Astrocyte (in vitro differentiated cells and primary cell): ENCODE measurements around the gene TRAFD1. TPM values are rescaled to one million over a fixed set of nuclear protein-coding genes. Genes with fewer than 3 reads are reported as not detected.

ENCODE experiments used
- DNase-seq: peaks from one replicate; pipeline ENCODE4 v3.0.0-alpha.2; 2010; ENCODE audit warnings: low read depth
- FAIRE-seq: peaks from 2 replicates; lab custom pipeline; 2011; peaks lifted over from hg19 to GRCh38; lab: Jason Lieb, UNC
- H2AFZ ChIP-seq: 2 replicates; pipeline ENCODE4 v1.6.0; 2012; ENCODE audit warnings: low read depth, low read length, inconsistent platforms
- H3K27ac ChIP-seq: 2 replicates; pipeline ENCODE4 v1.5.1; 2011; ENCODE audit warnings: low read depth, low read length, inconsistent platforms
- H3K27me3 ChIP-seq: 2 replicates; pipeline ENCODE4 v1.6.0; 2011; ENCODE audit warnings: low read length, inconsistent platforms; ENCODE audit not compliant: insufficient read depth
- H3K36me3 ChIP-seq: 2 replicates; pipeline ENCODE4 v1.5.1; 2011; ENCODE audit warnings: low read length, inconsistent platforms; ENCODE audit not compliant: insufficient read depth
- H3K4me1 ChIP-seq: 2 replicates; pipeline ENCODE4 v1.5.1; 2011; ENCODE audit warnings: low read length, inconsistent platforms; ENCODE audit not compliant: insufficient read depth
- H3K4me2 ChIP-seq: 2 replicates; pipeline ENCODE4 v1.6.0; 2012; ENCODE audit warnings: low read length, inconsistent platforms
- H3K4me3 ChIP-seq: 2 replicates; pipeline ENCODE4 v1.5.1; 2011; ENCODE audit warnings: low read depth, mild to moderate bottlenecking, low read length, inconsistent platforms; ENCODE audit not compliant: insufficient read depth
- H3K79me2 ChIP-seq: 2 replicates; pipeline ENCODE4 v1.6.0; 2012; ENCODE audit warnings: mild to moderate bottlenecking, low read length, inconsistent platforms; ENCODE audit not compliant: insufficient read depth
- H3K9ac ChIP-seq: 2 replicates; pipeline ENCODE4 v1.6.0; 2012; ENCODE audit warnings: mild to moderate bottlenecking, low read length, inconsistent platforms
- H3K9me3 ChIP-seq: 2 replicates; pipeline ENCODE4 v1.5.1; 2012; ENCODE audit warnings: low read depth, mild to moderate bottlenecking, low read length, inconsistent platforms; ENCODE audit not compliant: insufficient read depth
- H4K20me1 ChIP-seq: 2 replicates; pipeline ENCODE4 v1.6.0; 2012; ENCODE audit warnings: low read length, inconsistent platforms; ENCODE audit not compliant: insufficient read depth
- H3K27ac Mint-ChIP-seq: one replicate; pipeline ENCODE4 v1.8.0; 2021; ENCODE audit warnings: mild to moderate bottlenecking, mixed read lengths; ENCODE audit not compliant: unreplicated experiment
- H3K27me3 Mint-ChIP-seq: one replicate; pipeline ENCODE4 v1.8.0; 2021; ENCODE audit warnings: low read depth, mixed read lengths; ENCODE audit not compliant: unreplicated experiment
- H3K36me3 Mint-ChIP-seq: one replicate; pipeline ENCODE4 v1.8.0; 2021; ENCODE audit warnings: low read depth, mixed read lengths; ENCODE audit not compliant: unreplicated experiment
- H3K4me1 Mint-ChIP-seq: one replicate; pipeline ENCODE4 v1.8.0; 2021; ENCODE audit warnings: low read depth, mixed read lengths; ENCODE audit not compliant: unreplicated experiment
- H3K4me3 Mint-ChIP-seq: one replicate; pipeline ENCODE4 v1.8.0; 2021; ENCODE audit warnings: mild to moderate bottlenecking, moderate library complexity, mixed read lengths; ENCODE audit not compliant: unreplicated experiment
- H3K9me3 Mint-ChIP-seq: one replicate; pipeline ENCODE4 v1.8.0; 2021; ENCODE audit warnings: mild to moderate bottlenecking, mixed read lengths; ENCODE audit not compliant: unreplicated experiment
- EZH2 ChIP-seq: IDR thresholded peaks from 2 replicates; pipeline ENCODE4 v1.6.1; 2012; ENCODE audit warnings: mild to moderate bottlenecking, low read length, inconsistent platforms; ENCODE audit not compliant: insufficient read depth
- total RNA-seq: library from RNA; stranded (reverse); gene quantifications from 2 replicates; pipeline ENCODE4 v1.2.1, GENCODE V29; 2021
- TF ChIP-seq, protein P1 (sequence below): IDR thresholded peaks from 2 replicates; pipeline ENCODE4 v1.5.1; 2011; ENCODE audit warnings: low read depth, mild to moderate bottlenecking, inconsistent platforms, low read length, moderate library complexity; ENCODE audit not compliant: insufficient read depth

TRAFD1 gene
- total RNA-seq, 1 donor from 2014 or later, result 35.6 TPM

DNA sequence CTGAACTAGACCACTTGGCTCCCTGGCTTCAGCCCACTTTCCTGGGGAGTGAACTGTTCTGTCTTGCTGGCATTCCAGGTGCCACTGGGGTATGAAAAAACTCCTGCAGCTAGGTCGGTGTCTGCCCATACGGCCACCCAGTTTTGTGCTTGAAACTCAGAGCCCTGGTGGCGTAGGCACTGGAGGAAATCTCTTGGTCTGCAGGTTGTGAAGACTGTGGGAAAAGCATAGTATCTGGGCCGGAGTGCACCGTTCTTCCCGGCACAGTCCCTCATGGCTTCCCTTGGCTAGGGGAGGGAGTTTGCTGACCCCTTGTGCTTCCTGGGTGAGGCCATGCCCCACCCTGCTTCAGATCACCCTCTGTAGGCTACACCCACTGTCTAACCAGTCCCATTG is 33.8 kb downstream of the TRAFD1 start:
- no peak overlapping the region for H3K27ac Mint-ChIP-seq
- peaks cover 9% of the 10 kb centered on the region for H3K36me3 ChIP-seq
- H3K4me1 ChIP-seq, result no peaks in the 10 kb centered on the region
- H3K79me2 ChIP-seq, result no peaks in the 10 kb centered on the region
- H3K9ac ChIP-seq, result no peak overlapping the region
- no peaks in the 10 kb centered on the region for H3K9me3 ChIP-seq
- H3K9me3 Mint-ChIP-seq, result peaks cover 16% of the 10 kb centered on the region
- no peak for TF ChIP-seq EZH2
- TF ChIP-seq, protein P1, sequence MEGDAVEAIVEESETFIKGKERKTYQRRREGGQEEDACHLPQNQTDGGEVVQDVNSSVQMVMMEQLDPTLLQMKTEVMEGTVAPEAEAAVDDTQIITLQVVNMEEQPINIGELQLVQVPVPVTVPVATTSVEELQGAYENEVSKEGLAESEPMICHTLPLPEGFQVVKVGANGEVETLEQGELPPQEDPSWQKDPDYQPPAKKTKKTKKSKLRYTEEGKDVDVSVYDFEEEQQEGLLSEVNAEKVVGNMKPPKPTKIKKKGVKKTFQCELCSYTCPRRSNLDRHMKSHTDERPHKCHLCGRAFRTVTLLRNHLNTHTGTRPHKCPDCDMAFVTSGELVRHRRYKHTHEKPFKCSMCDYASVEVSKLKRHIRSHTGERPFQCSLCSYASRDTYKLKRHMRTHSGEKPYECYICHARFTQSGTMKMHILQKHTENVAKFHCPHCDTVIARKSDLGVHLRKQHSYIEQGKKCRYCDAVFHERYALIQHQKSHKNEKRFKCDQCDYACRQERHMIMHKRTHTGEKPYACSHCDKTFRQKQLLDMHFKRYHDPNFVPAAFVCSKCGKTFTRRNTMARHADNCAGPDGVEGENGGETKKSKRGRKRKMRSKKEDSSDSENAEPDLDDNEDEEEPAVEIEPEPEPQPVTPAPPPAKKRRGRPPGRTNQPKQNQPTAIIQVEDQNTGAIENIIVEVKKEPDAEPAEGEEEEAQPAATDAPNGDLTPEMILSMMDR, result no peak
- no peak for FAIRE-seq
- no peak overlapping the region for H3K4me3 ChIP-seq
- H2AFZ ChIP-seq, result no peak overlapping the region
- H3K4me3 Mint-ChIP-seq, result no peak overlapping the region
- H3K4me1 Mint-ChIP-seq, result no peaks in the 10 kb centered on the region
- H3K4me2 ChIP-seq, result no peak overlapping the region
- H3K36me3 Mint-ChIP-seq, result peaks cover 66% of the 10 kb centered on the region
- H3K27me3 ChIP-seq, result no peaks in the 10 kb centered on the region
- no peaks in the 10 kb centered on the region for H4K20me1 ChIP-seq
- H3K27me3 Mint-ChIP-seq, result no peaks in the 10 kb centered on the region
- DNase-seq, result no peak
- H3K27ac ChIP-seq, result no peak overlapping the region

DNA sequence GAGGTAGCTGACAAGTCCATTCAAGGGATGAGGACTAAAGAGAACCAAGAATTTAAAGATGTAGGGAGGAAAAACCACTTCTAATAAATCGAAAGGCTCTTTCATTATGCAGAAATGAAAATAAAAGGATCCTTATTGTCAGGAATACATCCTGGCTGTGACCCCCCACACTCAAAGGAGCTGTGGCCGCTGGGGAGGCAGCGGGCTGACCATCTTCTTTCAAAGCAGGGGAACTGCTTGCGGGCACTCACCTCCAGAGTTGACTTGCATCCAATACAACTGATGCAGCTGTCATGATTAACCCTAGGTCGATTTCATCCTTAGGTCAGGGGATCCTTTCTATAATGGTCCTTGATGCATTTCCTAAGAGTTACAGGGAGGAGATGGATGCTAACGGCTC is 35.3 kb downstream of the TRAFD1 start:
- no peaks in the 10 kb centered on the region for H3K4me1 Mint-ChIP-seq
- no peaks in the 10 kb centered on the region for H3K79me2 ChIP-seq
- no peak for TF ChIP-seq EZH2

DNA sequence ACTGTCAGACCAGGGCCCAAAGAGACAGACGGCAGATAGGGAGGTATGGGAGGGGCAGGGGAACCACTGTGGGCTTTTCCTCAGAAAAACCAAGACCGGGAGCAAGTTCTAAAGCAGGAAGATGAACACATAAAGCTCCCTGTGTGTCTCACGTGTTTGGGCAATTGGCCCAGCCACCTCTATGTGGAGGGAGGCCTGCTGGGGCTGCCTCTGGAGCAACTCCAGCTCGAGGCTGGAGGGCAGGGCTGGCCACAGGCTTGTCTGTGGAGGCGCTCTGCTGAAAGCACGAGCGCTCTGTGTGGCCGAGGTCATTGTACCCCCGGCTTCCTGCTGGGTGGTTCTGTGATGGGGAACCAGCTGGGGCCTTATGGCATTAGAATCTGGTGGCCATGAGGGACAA is 36.4 kb downstream of the TRAFD1 start:
- Histone ChIP-seq H3K4me1 (no peaks in the 10 kb centered on the region), H3K9ac (no peak overlapping the region), H2AFZ (no peak overlapping the region), H3K27ac (no peak overlapping the region), H3K4me3 (no peak overlapping the region), H4K20me1 (no peaks in the 10 kb centered on the region), H3K79me2 (no peaks in the 10 kb centered on the region), H3K4me2 (no peak overlapping the region), H3K9me3 (no peaks in the 10 kb centered on the region), H3K27me3 (no peaks in the 10 kb centered on the region), H3K36me3 (peaks cover 9% of the 10 kb centered on the region)
- TF ChIP-seq, protein P1, result no peak
- TF ChIP-seq EZH2, result no peak
- peaks cover 49% of the 10 kb centered on the region for H3K36me3 Mint-ChIP-seq
- DNase-seq, result no peak
- no peak overlapping the region for H3K27ac Mint-ChIP-seq
- H3K4me3 Mint-ChIP-seq, result no peak overlapping the region
- peaks cover 10% of the 10 kb centered on the region for H3K9me3 Mint-ChIP-seq
- H3K27me3 Mint-ChIP-seq, result no peaks in the 10 kb centered on the region
- no peaks in the 10 kb centered on the region for H3K4me1 Mint-ChIP-seq
- FAIRE-seq, result no peak

More for the DNA sequence above, 35.3 kb downstream of the TRAFD1 start:
- DNase-seq (no peak), FAIRE-seq (no peak)
- H3K36me3 Mint-ChIP-seq, result peaks cover 58% of the 10 kb centered on the region
- H3K27me3 Mint-ChIP-seq, result no peaks in the 10 kb centered on the region
- H3K4me3 ChIP-seq, result no peak overlapping the region
- H3K4me1 ChIP-seq, result no peaks in the 10 kb centered on the region
- no peak overlapping the region for H3K27ac Mint-ChIP-seq
- H3K27ac ChIP-seq, result no peak overlapping the region
- no peaks in the 10 kb centered on the region for H4K20me1 ChIP-seq
- no peaks in the 10 kb centered on the region for H3K27me3 ChIP-seq
- peaks cover 9% of the 10 kb centered on the region for H3K36me3 ChIP-seq
- peaks cover 15% of the 10 kb centered on the region for H3K9me3 Mint-ChIP-seq
- H2AFZ ChIP-seq, result no peak overlapping the region
- no peak overlapping the region for H3K9ac ChIP-seq
- no peaks in the 10 kb centered on the region for H3K9me3 ChIP-seq
- H3K4me3 Mint-ChIP-seq, result no peak overlapping the region
- no peak overlapping the region for H3K4me2 ChIP-seq
